ENCODE results near the gene TMEM40.
"Not testable (repeated sequence)": the region's sequence is repeated elsewhere in the genome, so short reads cannot be mapped to it uniquely, and the experiment has no call there.

Gene TMEM40

DNA sequence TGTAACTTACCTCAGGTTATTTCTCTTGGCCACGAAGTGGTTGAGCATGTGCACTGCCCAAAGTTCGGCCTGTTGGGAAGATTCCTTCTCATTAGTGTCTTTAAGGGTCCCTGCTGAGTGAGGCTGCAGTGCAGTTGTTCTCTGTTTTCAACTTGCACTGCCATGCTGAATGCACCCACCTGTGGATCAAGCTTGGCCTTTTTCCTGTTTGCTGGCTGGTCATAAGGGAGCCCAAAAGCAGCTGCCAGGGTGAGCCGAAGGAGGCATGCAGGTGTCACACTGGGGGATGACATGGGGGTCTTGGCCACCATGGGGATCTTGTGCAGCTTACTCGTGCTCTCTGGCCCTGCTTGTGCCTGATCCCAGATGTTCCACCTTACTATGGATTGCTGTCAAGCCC lies 49.0 kb downstream of the TMEM40 start:
- DNase-seq, result no peak

GRCh38 chr3:12709334-12709733 lies 49.7 kb downstream of the TMEM40 start:
- DNase-seq, result no peak

DNA sequence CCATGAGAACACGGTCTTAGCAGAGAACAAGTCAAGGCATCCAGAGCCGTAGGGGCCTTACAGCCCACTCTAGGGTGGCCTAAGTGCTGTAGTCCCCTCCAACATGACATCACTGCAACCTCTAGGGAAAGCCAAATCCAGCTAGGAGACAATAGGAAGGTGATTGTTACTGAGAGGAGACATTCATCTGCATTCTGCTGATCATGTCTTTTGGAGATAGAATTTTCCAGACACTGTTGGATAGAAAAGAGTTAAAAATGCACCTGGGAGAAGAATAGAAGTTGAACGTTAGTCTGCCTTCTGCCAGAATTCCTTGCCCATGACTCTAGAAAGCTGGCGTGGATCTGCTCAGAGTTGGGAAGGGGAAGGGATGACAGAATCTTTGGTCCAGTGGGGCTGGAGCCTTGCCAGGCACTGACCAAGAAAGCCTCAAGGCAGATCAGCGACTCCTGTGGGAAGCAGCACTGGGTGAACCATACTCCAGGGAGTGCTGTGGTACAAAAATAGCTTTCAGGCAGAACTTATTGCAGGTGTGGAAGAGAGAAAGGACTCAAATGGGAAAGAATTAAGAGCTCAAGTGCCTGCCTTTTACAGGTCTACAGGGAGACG lies 50.4 kb downstream of the TMEM40 start:
- DNase-seq, result no peak

GRCh38 chr3:12707449-12707848 lies 51.6 kb downstream of the TMEM40 start:
- no peak for DNase-seq

GRCh38 chr3:12706504-12707253 lies 52.4 kb downstream of the TMEM40 start:
- peak; percentile 69 for DNase-seq

DNA sequence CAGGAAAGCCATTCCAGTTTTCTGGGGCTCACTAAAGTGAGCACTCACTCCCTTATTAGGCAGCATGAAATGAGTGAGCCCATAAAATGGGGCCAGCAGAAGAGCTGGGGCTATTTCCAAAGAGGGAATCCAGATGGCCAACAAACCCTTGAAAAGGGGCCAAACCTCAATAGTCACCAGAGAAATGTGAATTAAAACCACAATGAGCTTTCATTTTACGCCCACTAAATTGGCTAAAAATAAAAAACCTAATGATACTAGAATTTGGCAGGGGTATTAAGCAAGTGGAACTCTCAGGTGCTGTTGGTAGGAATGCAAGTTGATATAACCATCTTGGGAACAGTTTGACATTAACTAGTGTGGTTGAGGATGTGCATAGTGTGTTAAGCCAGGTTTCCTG lies 53.1 kb downstream of the TMEM40 start:
- no peak for DNase-seq

DNA sequence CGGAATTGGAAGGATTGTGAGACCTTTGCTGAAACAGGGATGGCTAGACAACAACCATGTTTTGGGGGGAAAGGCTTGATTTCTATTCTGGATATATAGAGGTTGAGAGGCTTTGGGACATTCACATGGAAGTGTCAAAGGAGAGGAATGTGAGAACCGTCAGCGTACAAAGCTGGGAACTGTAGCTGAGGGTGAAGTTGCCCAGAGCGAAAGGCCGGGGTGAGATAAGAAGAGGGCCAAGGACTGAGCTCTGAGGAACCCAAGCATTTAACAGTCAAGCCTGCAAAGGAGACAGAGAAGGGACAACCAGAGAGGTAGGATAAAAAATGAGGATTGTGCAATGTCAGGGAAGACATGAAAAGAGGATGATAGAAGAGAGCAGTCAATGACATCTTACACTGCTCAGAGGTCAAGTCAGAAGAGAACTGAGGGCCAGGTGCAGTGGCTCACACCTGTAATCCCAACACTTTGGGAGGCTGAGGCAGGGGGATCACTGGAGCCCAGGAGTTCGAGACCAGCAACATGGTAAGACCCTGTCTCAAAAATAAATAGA lies 53.6 kb downstream of the TMEM40 start:
- no peak for DNase-seq

- no peak for DNase-seq
Measured at GRCh38 chr3:12702501-12702900, 56.6 kb downstream of the TMEM40 start.

GRCh38 chr3:12701601-12702000 lies 57.5 kb downstream of the TMEM40 start:
- DNase-seq, result not testable (repeated sequence)

GRCh38 chr3:12700800-12701199 lies 58.3 kb downstream of the TMEM40 start:
- no peak for DNase-seq

DNA sequence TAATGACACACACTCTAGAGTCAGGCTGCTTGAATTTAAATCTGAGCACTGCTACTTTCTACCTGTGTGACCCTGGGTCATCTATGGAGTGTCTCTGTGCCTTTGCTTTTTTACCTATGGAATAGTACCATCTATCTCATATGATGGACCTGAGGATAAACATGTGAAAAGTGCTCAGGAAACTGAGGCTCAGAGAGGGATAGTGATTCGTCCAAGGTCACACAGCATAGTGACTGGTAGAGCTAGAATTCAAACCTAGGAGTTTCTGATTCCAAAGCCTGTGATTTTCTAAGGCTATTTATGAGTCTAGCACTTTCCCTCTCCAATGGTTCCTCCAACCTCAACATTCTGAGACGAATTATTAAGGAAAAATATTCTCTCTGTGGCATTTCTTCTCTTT lies 63.1 kb downstream of the TMEM40 start:
- no peak for DNase-seq

DNA sequence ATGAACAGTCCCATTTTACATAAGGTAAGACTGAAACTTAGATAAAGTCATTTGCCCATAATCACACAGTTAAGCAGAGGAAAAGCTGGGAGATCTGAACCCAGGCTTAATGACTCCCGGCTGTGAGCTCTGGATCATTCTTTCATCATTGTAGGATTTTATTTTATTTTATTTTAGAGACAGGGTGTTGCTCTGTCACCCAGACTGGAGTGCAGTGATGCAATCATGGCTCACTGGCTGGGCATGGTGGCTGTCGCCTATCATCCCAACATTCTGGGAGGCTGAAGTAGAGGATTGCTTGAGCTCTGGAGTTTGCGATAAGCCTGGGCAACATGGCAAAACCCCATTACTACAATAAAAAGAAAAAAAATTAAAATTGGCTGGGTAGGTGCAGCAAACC lies 63.9 kb downstream of the TMEM40 start:
- DNase-seq, result no peak

DNA sequence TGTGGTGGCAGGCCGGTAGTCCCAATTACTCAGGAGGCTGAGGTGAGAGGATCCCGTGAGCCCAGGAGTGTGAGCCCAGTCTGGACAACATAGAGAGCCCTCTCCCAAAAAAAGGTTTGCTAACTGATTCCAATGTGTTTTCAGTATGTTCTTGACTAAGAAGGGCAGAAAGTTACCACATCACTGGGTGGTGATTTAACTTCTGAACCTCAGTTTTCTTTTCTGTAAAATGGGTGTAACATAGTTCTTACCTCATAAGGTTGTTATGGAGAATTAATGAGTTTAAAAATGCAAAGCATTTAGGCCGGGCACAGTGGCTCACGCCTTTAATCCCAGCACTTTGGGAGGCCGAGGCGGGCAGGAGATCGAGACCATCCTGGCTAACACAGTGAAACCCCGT lies 66.6 kb downstream of the TMEM40 start:
- no peak for DNase-seq

- no peak for DNase-seq
Measured at GRCh38 chr3:12689997-12690711, 68.9 kb downstream of the TMEM40 start.

- DNase-seq, result no peak
Measured at GRCh38 chr3:12687948-12688347, 71.1 kb downstream of the TMEM40 start.

GRCh38 chr3:12686096-12686495 lies 73.0 kb downstream of the TMEM40 start:
- DNase-seq, result no peak
